Stomach (tissue), 9 donors: ENCODE data around the gene ATG7. TPM values are rescaled to one million over a fixed set of nuclear protein-coding genes. Genes with fewer than 3 reads are reported as not detected.

Source experiments
- DNase-seq, 2 donors: peaks; one replicate each; pipeline versions ENCODE4 v3.0.0 to v3.0.0-alpha.2; 2013 to 2019
- H3K27ac ChIP-seq, 5 donors: fragments of 200-600 bp in 4 of 5; sonication (generic) in 4 of 5; one replicate each; pipeline ENCODE4 v1.5.1; 2013 to 2019; ENCODE audit warnings: mild to moderate bottlenecking in 1 of 5, moderate library complexity in 1 of 5
- H3K27me3 ChIP-seq, 3 donors: fragments of 200-600 bp; sonication (generic); one replicate each; pipeline ENCODE4 v1.5.1; 2017 to 2019; ENCODE audit warnings: mixed run types in 1 of 3
- H3K36me3 ChIP-seq, 4 donors: fragments of 200-600 bp; sonication (generic); 1 replicate in 3 of 4; 2 replicates in 1 of 4; pipeline ENCODE4 v1.5.1; 2016 to 2019
- H3K4me1 ChIP-seq, 4 donors: fragments of 200-600 bp; sonication (generic); one replicate each; pipeline ENCODE4 v1.5.1; 2016 to 2019
- H3K4me3 ChIP-seq, 4 donors: fragments of 200-600 bp; sonication (generic) in 3 of 4; one replicate each; pipeline ENCODE4 v1.5.1; 2016 to 2019; ENCODE audit warnings: mild to moderate bottlenecking in 1 of 4
- H3K9me3 ChIP-seq, 4 donors: fragments of 200-600 bp; sonication (generic); one replicate each; pipeline ENCODE4 v1.5.1; 2016 to 2019
- EP300 ChIP-seq: sonication (generic); formaldehyde crosslinking; IDR thresholded peaks from one replicate; pipeline ENCODE4 v1.6.1; 2017; ENCODE audit warnings: antibody characterized with exemption
- POLR2A ChIP-seq, 4 donors: fragments of 450-650 bp; IDR thresholded peaks; one replicate each; pipeline ENCODE4 v1.6.1; 2016; ENCODE audit warnings: antibody characterized with exemption in 4 of 4, control low read depth in 2 of 4, mild to moderate bottlenecking in 1 of 4, moderate library complexity in 1 of 4
- POLR2AphosphoS5 ChIP-seq, 3 donors: sonication (generic); formaldehyde crosslinking; IDR thresholded peaks; one replicate each; pipeline ENCODE4 v1.6.1; 2016; ENCODE audit warnings: antibody characterized with exemption in 3 of 3
- WGBS, 5 donors: extraction: QIAGEN DNeasy Blood & Tissue Kit in 3 of 5; methylation state at CpG; one replicate each; pipeline versions ENCODE4 v1.1.5 to v1.1.7; 2013 to 2018; 5-methylcytosine and 5-hydroxymethylcytosine counted together
- intact Hi-C: fragments of 100-400 bp; cut with DNase I; formaldehyde crosslinking; loops from one replicate; pipeline ENCODE4 v1.15.1; 2023; ENCODE audit warnings: low total_unique reads
- polyA plus RNA-seq, 3 donors: library from polyadenylated mRNA; stranded (reverse); fragments of 200-250 nt; gene quantifications; one replicate each; pipeline ENCODE4 v1.2.3, GENCODE V29; 2013
- total RNA-seq, 5 donors: library from RNA; depleted of rRNA; stranded (reverse); fragments of >200 nt; gene quantifications; one replicate each; pipeline versions ENCODE4 v1.1.0 to v1.2.3, GENCODE V29; 2014 to 2016
- TF ChIP-seq, protein P1 (sequence below), 7 experiments: fragments of 450-650 bp in 4 of 7; fragments of 200-600 bp in 3 of 7; sonication (generic) in 3 of 7; IDR thresholded peaks; one replicate each; pipeline ENCODE4 v1.5.1; 2016 to 2019; ENCODE audit warnings: antibody characterized with exemption in 7 of 7, control low read depth in 2 of 7, mild to moderate bottlenecking in 1 of 7
- donor health status: healthy with polysubstance abuse.
- donor health status: Bipolar disorder and iron deficiency.
- donor health status: healthy.

ATG7 gene
- total and polyA plus RNA-seq, 8 donors = 6.8 to 167 (median 15.1) TPM

- Histone ChIP-seq H3K4me3 (no peak overlapping the region), H3K27me3 (no peaks in the 10 kb centered on the region), H3K27ac (no peak overlapping the region), H3K4me1 (no peaks in the 10 kb centered on the region), H3K9me3 (no peaks in the 10 kb centered on the region), H3K36me3 (peaks cover 15 to 87% (median 73%) of the 10 kb centered on the region in 4 donors)
- TF ChIP-seq, protein P1, sequence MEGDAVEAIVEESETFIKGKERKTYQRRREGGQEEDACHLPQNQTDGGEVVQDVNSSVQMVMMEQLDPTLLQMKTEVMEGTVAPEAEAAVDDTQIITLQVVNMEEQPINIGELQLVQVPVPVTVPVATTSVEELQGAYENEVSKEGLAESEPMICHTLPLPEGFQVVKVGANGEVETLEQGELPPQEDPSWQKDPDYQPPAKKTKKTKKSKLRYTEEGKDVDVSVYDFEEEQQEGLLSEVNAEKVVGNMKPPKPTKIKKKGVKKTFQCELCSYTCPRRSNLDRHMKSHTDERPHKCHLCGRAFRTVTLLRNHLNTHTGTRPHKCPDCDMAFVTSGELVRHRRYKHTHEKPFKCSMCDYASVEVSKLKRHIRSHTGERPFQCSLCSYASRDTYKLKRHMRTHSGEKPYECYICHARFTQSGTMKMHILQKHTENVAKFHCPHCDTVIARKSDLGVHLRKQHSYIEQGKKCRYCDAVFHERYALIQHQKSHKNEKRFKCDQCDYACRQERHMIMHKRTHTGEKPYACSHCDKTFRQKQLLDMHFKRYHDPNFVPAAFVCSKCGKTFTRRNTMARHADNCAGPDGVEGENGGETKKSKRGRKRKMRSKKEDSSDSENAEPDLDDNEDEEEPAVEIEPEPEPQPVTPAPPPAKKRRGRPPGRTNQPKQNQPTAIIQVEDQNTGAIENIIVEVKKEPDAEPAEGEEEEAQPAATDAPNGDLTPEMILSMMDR (IDR thresholded peaks at IDR 0.05) = no peak
- TF ChIP-seq POLR2A (IDR thresholded peaks at IDR 0.05) = no peak
- WGBS, 5 donors = 88 to 100% (median 94%) methylated on average over 3 of the region's 3 CpGs
- no peak for DNase-seq
- intact Hi-C loops = no loop called here
Observed at GRCh38 chr3:11327619-11328018, 55.4 kb downstream of the ATG7 start.

DNA sequence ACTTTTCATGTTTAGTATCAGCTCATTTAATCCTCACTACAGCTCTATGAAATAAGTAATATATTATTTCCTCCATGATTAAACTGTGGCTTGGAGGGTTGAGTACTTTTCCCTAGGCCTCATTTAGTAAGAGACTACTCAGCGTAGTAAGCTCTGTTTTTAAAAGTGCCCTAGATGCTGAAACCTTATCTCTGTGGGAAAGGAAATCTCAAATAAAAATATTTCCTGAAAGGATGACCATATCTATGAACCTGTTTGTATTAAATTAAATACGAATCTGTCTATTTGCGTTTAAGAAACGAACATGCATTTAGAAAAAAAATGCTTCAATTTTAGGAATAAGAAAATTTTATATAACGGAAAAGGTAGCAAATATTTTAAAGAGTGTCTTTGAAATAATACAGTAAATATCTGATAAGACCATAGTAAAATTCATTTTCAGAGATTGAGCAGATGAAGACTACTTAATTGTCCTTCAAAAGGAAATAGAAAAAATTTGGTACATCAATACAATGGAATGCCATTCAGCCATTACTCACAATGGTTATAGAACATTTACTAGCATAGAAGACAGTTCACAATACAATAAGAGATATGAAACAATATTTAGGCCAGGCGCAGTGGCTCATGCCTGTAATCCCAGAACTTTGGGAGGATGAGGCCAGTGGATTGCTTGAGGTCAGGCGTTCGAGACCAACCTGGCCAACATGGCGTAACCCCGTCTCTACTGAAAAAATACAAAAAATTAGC lies 56.2 kb downstream of the ATG7 start:
- Histone ChIP-seq H3K27ac (no peak overlapping the region), H3K36me3 (peaks cover 15 to 87% (median 76%) of the 10 kb centered on the region in 4 donors), H3K4me3 (no peak overlapping the region), H3K27me3 (no peaks in the 10 kb centered on the region), H3K9me3 (no peaks in the 10 kb centered on the region), H3K4me1 (no peaks in the 10 kb centered on the region)
- no peak for DNase-seq
- TF ChIP-seq, protein P1 (IDR thresholded peaks at IDR 0.05) = no peak
- TF ChIP-seq POLR2AphosphoS5 (IDR thresholded peaks at IDR 0.05) (no peak), EP300 (no peak)
- intact Hi-C loops = no loop called here
- 89 to 95% (median 90%) methylated on average over 10 of the region's 10 CpGs for WGBS, 5 donors

DNA sequence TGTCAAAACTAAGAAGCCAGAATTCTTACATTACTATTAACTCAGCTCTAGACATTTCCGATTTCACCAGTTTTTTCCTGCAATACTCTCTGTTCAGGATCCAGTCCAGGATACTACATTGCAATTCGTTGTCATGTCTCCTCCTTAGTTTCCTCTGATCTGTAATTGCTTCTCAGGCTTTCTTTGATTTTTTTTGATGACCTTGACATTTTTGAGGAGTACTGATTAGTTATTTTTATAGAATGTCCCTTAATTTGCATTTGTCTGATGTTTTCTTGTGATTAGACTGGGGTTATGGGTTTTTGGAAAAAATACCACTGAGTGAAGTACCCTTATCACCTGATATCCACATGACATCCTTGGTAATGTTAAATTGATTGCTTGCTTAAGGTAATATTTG lies 57.6 kb downstream of the ATG7 start:
- TF ChIP-seq, protein P1 (IDR thresholded peaks at IDR 0.05) = no peak
- TF ChIP-seq POLR2A (IDR thresholded peaks at IDR 0.05) = no peak
- no peak for TF ChIP-seq EP300
- no peak for TF ChIP-seq POLR2AphosphoS5 (IDR thresholded peaks at IDR 0.05)
- no peaks in the 10 kb centered on the region for H3K9me3 ChIP-seq
- no peaks in the 10 kb centered on the region for H3K4me1 ChIP-seq
- DNase-seq = no peak
- intact Hi-C loops = loop anchor here (10.0 kb wide), 1 partner anchor 275 kb away; no protein-coding TSS in a partner anchor
- H3K27ac ChIP-seq = no peak overlapping the region
- H3K4me3 ChIP-seq = no peak overlapping the region
- no peaks in the 10 kb centered on the region for H3K27me3 ChIP-seq
- 84 to 95% (median 90%) methylated on average over 2 of the region's 2 CpGs for WGBS, 5 donors
- H3K36me3 ChIP-seq = peaks cover 15 to 83% (median 74%) of the 10 kb centered on the region in 4 donors

GRCh38 chr3:11331101-11331500 lies 58.9 kb downstream of the ATG7 start:
- Histone ChIP-seq H3K27me3 (no peaks in the 10 kb centered on the region), H3K9me3 (no peaks in the 10 kb centered on the region), H3K36me3 (peaks cover 12 to 77% (median 69%) of the 10 kb centered on the region in 4 donors), H3K4me3 (no peak overlapping the region), H3K4me1 (no peaks in the 10 kb centered on the region), H3K27ac (no peak overlapping the region)
- WGBS, 5 donors = 41 to 56% (median 54%) methylated on average over 1 of the region's 1 CpG
- no peak for DNase-seq
- intact Hi-C loops = loop anchor here (10.0 kb wide), 1 partner anchor 276 kb away; no protein-coding TSS in a partner anchor
- TF ChIP-seq EP300 (no peak), POLR2AphosphoS5 (IDR thresholded peaks at IDR 0.05) (no peak), POLR2A (IDR thresholded peaks at IDR 0.05) (no peak)
- TF ChIP-seq, protein P1 (IDR thresholded peaks at IDR 0.05) = no peak
